ENCODE data around the gene IL20.

- TF ChIP-seq CTCF (IDR thresholded peaks at IDR 0.05) (no peak), POLR2A (IDR thresholded peaks at IDR 0.05) (no peak)
Observed at GRCh38 chr1:206885341-206886060, 20.1 kb downstream of the IL20 start.
